Right lobe of liver (tissue), 6 donors: ENCODE data around the gene ZCCHC7. TPM values are rescaled to one million over a fixed set of nuclear protein-coding genes. Genes with fewer than 3 reads are reported as not detected.
"Not testable (repeated sequence)": the region's sequence is repeated elsewhere in the genome, so short reads cannot be mapped to it uniquely, and the experiment has no call there.

Experiments used
- ATAC-seq, 4 donors: fragments of 200-7000 bp; cut with Tn5 transposase; one replicate each; pipeline ENCODE4 v1.9.1; 2020; ENCODE audit warnings: mild to moderate bottlenecking in 4 of 4, moderate library complexity in 4 of 4
- DNase-seq, 3 donors: peaks; one replicate each; pipeline ENCODE4 v3.0.0-alpha.2; 2020
- H3K27ac ChIP-seq, 3 donors: fragments of 200-600 bp; one replicate each; pipeline ENCODE4 v1.8.0; 2022
- H3K27me3 ChIP-seq, 2 donors: fragments of 200-600 bp; one replicate each; pipeline ENCODE4 v1.8.0; 2022
- H3K36me3 ChIP-seq, 4 donors: fragments of 200-600 bp; sonication (generic) in 1 of 4; one replicate each; pipeline versions ENCODE4 v1.5.1 to v1.8.0; 2017 to 2022; ENCODE audit warnings: control low read depth in 1 of 4
- H3K4me1 ChIP-seq, 4 donors: fragments of 200-600 bp; sonication (generic) in 1 of 4; one replicate each; pipeline versions ENCODE4 v1.5.1 to v1.8.0; 2017 to 2022; ENCODE audit warnings: control low read depth in 1 of 4
- H3K4me3 ChIP-seq, 3 donors: fragments of 200-600 bp; one replicate each; pipeline ENCODE4 v1.8.0; 2022
- H3K9me3 ChIP-seq, 4 donors: fragments of 200-600 bp; sonication (generic) in 1 of 4; one replicate each; pipeline versions ENCODE4 v1.5.1 to v1.8.0; 2017 to 2022; ENCODE audit warnings: control low read depth in 1 of 4
- POLR2A ChIP-seq: fragments of 450-650 bp; IDR thresholded peaks from one replicate; pipeline ENCODE4 v1.6.1; 2017; ENCODE audit warnings: antibody characterized with exemption, mild to moderate bottlenecking
- WGBS: methylation state at CpG from one replicate; pipeline ENCODE4 v1.1.6; 2018; ENCODE audit warnings: low coverage, low lambda C conversion rate; ENCODE audit not compliant: insufficient coverage; ENCODE audit errors: missing lambda C conversion rate; 5-methylcytosine and 5-hydroxymethylcytosine counted together
- intact Hi-C, 2 donors: fragments of 100-400 bp; cut with DNase I; formaldehyde crosslinking; loops; one replicate each; pipeline versions ENCODE4 v1.11.2 to v1.14.1; 2022
- total RNA-seq, 6 experiments: library from RNA; depleted of rRNA in 2 of 6; stranded (reverse); fragments of >200 nt in 2 of 6; fragmentation: NEBNext Ultra II Directional in 3 of 6; extraction: Animal tissue kit (Norgen Biotek cat#: 25700) in 3 of 6; gene quantifications; one replicate each; pipeline versions ENCODE4 v1.1.0 to v1.2.4, GENCODE V29; 2016 to 2023
- TF ChIP-seq, protein P1 (sequence below), 4 donors: fragments of 200-600 bp in 3 of 4; fragments of 450-650 bp in 1 of 4; IDR thresholded peaks; one replicate each; pipeline versions ENCODE4 v1.5.1 to v1.8.0; 2016 to 2022; ENCODE audit warnings: antibody characterized with exemption in 4 of 4, mild to moderate bottlenecking in 2 of 4
- donor health status: DM: no; HTN: yes; CAD: no.
- donor health status: DM: no; HTN: no; CAD: no.
- donor health status: DM: no; HTN: no; CAD: no.
- donor health status: DM: no; HTN: yes; CAD: no.
- donor health status: DM: no; HTN: yes; CAD: no.

The ZCCHC7 gene
- total RNA-seq, 6 experiments from 2014 or later: 5.9 to 10.0 (median 7.2) TPM

DNA sequence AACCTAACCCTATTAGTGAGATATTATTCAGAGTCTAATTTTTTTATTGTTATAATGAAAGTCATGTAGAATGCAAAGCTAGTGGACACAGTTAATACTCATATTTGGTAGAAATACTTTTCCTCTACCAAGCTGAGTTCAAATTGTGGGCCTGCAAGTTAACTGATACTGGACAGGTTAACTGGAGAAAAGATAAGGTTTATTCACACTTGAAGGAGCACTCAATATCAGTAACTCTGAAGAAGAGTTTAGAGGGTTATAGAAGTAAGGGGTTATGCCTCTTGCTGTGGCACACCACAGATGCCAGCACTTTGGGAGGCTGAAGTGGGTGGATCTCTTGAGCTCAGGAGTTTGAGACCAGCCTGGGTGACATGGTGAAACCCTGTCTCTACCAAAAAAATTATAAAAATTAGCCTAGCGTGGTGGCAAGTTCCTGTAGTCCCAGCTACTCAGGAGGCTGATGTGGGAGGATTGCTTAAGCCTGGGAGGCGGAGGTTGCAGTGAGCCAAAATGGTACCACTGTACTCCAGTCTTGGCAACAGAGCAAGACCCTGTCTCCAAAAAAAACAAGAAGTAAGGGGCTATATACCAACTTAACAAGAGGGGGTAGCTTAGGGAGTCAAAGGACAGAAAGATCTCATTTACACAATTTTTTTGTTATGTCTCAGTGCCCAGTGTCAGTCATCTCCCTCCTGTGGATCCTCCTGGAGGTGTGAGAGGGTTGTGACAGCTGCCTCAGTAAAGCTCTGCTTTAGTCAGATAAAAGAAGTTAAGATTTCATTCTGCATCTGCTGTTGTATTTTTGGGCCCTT is 180.9 kb downstream of the ZCCHC7 start:
- no peaks in the 10 kb centered on the region for H3K9me3 ChIP-seq
- no peak for DNase-seq
- intact Hi-C loops: no loop called here
- TF ChIP-seq POLR2A: no peak
- TF ChIP-seq, protein P1, sequence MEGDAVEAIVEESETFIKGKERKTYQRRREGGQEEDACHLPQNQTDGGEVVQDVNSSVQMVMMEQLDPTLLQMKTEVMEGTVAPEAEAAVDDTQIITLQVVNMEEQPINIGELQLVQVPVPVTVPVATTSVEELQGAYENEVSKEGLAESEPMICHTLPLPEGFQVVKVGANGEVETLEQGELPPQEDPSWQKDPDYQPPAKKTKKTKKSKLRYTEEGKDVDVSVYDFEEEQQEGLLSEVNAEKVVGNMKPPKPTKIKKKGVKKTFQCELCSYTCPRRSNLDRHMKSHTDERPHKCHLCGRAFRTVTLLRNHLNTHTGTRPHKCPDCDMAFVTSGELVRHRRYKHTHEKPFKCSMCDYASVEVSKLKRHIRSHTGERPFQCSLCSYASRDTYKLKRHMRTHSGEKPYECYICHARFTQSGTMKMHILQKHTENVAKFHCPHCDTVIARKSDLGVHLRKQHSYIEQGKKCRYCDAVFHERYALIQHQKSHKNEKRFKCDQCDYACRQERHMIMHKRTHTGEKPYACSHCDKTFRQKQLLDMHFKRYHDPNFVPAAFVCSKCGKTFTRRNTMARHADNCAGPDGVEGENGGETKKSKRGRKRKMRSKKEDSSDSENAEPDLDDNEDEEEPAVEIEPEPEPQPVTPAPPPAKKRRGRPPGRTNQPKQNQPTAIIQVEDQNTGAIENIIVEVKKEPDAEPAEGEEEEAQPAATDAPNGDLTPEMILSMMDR (IDR thresholded peaks at IDR 0.05): no peak
- H3K27me3 ChIP-seq: no peaks in the 10 kb centered on the region
- no peak overlapping the region for H3K27ac ChIP-seq
- H3K4me3 ChIP-seq: no peak overlapping the region
- H3K36me3 ChIP-seq: peaks cover 0 to 6% (median 0%) of the 10 kb centered on the region in 4 donors
- H3K4me1 ChIP-seq: no peaks in the 10 kb centered on the region
- WGBS: 89% methylated on average over 2 of the region's 2 CpGs
- ATAC-seq: no peak

DNA sequence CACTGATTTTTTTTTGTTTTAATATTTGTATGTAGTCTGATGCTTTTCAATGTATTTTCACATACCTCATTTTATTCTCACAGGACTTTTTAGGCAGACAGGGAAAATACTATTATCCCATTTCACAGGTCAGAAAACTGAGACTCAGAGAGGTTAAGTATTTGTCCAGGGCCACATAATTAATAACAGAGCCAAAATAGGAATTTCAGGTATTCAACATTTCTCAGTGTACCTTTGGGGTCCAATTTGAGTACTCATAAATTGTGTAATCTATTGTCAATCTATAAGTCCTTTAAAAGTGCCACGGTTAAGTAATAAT is 181.4 kb downstream of the ZCCHC7 start:
- H3K4me1 ChIP-seq: no peaks in the 10 kb centered on the region
- ATAC-seq (no peak), DNase-seq (no peak)
- 19% methylated on average over 1 of the region's 1 CpG for WGBS
- intact Hi-C loops: no loop called here
- H3K4me3 ChIP-seq: no peak overlapping the region
- H3K9me3 ChIP-seq: no peaks in the 10 kb centered on the region
- TF ChIP-seq POLR2A: no peak
- TF ChIP-seq, protein P1 (IDR thresholded peaks at IDR 0.05): no peak
- no peaks in the 10 kb centered on the region for H3K27me3 ChIP-seq
- no peak overlapping the region for H3K27ac ChIP-seq
- H3K36me3 ChIP-seq: peaks cover 0 to 6% (median 0%) of the 10 kb centered on the region in 4 donors

DNA sequence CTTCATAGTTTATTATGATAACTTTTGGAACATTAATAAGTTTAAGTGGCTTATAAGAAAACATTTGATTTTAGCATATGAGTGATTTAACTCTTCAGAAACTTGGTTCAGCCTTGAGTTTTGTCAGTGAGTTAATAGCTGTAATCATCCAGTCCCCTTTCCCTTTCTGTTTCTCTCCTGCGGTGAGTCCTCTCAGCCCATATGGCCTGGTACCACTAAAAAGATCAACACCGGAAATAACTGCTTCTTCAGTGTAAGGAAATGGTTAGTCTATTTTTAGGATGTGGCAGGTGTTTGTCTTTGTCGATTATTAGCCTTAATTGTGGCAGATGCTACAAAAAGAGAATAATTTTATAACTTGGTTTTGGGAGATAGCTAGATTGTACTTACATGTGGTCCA is 181.9 kb downstream of the ZCCHC7 start:
- Histone ChIP-seq H3K4me1 (no peaks in the 10 kb centered on the region), H3K9me3 (no peaks in the 10 kb centered on the region), H3K27ac (no peak overlapping the region), H3K36me3 (peaks cover 0 to 6% (median 0%) of the 10 kb centered on the region in 4 donors), H3K27me3 (no peaks in the 10 kb centered on the region), H3K4me3 (no peak overlapping the region)
- TF ChIP-seq POLR2A: no peak
- TF ChIP-seq, protein P1 (IDR thresholded peaks at IDR 0.05): no peak
- ATAC-seq (peak in 1 of 4 donors; percentile 30), DNase-seq (no peak)
- WGBS: 55% methylated on average over 3 of the region's 3 CpGs
- intact Hi-C loops: no loop called here

DNA sequence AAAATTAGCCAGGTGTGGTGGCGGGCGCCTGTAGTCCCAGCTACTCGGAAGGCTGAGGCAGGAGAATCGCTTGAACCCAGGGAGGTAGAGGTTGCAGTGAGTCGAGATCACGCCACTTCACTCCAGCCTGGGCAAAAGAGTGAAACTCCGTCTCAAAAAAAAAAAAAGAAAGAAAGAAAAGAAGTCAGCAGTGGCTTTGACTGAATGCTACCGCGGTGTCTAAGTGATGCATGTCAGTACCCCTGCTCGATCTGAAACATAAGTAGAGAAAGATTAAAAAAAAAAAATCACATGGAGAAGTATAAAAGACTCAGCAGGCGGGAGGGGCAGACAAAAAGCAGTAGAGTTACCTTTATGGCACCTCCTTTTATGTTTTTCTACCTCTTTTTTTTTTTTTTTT is 182.9 kb downstream of the ZCCHC7 start:
- H3K36me3 ChIP-seq, H3K27ac ChIP-seq, DNase-seq, H3K27me3 ChIP-seq, ATAC-seq, H3K9me3 ChIP-seq, H3K4me1 ChIP-seq, H3K4me3 ChIP-seq, intact Hi-C loops: not testable (repeated sequence)
- 95% methylated on average over 5 of the region's 11 CpGs for WGBS

DNA sequence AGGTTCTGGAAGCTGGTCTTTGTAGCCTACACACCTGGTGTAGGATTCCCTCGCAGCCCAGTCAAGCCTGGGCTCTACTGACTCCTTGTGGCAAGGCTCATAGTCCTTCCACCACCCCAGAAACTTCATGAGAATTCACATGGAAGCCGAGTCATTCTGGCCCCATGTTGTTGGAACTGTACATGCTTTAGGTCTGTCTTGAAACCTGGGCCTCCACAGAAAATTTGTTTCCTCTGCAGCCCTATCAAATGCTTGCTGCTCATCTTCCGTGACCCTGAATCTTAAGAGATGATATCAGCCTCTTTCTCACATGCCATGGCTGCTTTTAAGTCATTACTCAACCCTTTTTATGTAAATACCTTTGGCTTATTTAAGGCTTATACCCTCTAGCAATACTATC is 188.8 kb downstream of the ZCCHC7 start:
- Histone ChIP-seq H3K4me3 (no peak overlapping the region), H3K9me3 (no peaks in the 10 kb centered on the region), H3K27me3 (no peaks in the 10 kb centered on the region), H3K4me1 (no peaks in the 10 kb centered on the region), H3K27ac (no peak overlapping the region), H3K36me3 (peaks cover 0 to 6% (median 0%) of the 10 kb centered on the region in 4 donors)
- TF ChIP-seq, protein P1 (IDR thresholded peaks at IDR 0.05): peak in 1 of 4 donors; percentile 8
- TF ChIP-seq POLR2A: no peak
- intact Hi-C loops: no loop called here
- DNase-seq (no peak), ATAC-seq (peak in 2 of 4 donors; percentile 18 to 41)
- 100% methylated on average over 1 of the region's 3 CpGs for WGBS
